Esophagus squamous epithelium (tissue), 4 donors: Measurements from ENCODE around the gene ITPK1.

ENCODE experiments used
- POLR2A ChIP-seq, 4 donors: fragments of 450-650 bp; IDR thresholded peaks; one replicate each; pipeline ENCODE4 v1.6.1; 2017; ENCODE audit warnings: antibody characterized with exemption in 4 of 4, mild to moderate bottlenecking in 4 of 4, moderate library complexity in 3 of 4
- TF ChIP-seq, protein P1 (sequence below), 6 experiments: fragments of 450-650 bp in 4 of 6; fragments of 200-600 bp in 2 of 6; sonication (generic) in 2 of 6; IDR thresholded peaks; one replicate each; pipeline ENCODE4 v1.5.1; 2016 to 2019; ENCODE audit warnings: antibody characterized with exemption in 6 of 6, mild to moderate bottlenecking in 4 of 6, moderate library complexity in 4 of 6

DNA sequence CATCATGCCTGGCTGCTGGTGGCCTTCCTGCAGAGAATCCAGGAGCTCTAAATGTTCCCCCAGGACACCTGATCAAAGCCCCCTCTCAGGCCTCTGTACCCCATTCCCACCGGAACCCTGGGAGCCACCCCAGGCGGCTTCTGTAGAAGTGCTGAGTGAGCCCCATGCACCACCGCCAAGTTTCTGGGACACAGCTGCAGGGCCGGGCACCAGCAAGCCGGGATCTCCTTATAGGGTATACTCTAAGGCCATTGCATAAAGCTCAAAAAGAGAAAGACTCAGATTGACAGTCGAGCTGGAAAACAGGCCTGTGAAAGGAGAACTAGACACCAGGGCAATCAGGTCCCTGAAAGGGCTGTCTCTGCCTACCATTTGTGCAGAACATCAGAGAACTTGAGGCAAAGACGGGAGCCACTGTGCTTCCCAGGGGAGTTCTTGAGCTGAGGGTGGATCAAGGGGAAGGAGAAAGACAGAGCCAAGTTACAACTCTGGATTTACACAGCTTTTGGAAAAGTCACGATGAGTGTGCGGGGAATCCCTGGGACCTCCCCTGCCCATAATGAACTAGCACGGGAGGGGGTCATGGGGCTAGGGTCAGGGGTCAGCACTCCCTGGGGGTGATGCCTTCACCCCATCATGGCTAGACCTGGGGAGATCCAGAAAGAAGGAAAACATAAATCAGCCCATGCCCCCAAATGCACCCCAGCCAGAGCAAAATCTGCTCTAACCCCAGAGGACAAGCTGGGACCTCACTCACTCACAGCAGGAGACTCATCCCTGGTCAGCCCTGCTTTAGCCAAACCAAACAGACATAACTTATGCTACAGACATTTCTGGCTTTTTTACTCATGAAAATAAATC lies 51.1 kb downstream of the ITPK1 start:
- TF ChIP-seq, protein P1, sequence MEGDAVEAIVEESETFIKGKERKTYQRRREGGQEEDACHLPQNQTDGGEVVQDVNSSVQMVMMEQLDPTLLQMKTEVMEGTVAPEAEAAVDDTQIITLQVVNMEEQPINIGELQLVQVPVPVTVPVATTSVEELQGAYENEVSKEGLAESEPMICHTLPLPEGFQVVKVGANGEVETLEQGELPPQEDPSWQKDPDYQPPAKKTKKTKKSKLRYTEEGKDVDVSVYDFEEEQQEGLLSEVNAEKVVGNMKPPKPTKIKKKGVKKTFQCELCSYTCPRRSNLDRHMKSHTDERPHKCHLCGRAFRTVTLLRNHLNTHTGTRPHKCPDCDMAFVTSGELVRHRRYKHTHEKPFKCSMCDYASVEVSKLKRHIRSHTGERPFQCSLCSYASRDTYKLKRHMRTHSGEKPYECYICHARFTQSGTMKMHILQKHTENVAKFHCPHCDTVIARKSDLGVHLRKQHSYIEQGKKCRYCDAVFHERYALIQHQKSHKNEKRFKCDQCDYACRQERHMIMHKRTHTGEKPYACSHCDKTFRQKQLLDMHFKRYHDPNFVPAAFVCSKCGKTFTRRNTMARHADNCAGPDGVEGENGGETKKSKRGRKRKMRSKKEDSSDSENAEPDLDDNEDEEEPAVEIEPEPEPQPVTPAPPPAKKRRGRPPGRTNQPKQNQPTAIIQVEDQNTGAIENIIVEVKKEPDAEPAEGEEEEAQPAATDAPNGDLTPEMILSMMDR (IDR thresholded peaks at IDR 0.05) = no peak
- TF ChIP-seq POLR2A (IDR thresholded peaks at IDR 0.05) = no peak
